GM12891 (cell line): ENCODE measurements around the gene CORT.

Experiments used
- POLR2A ChIP-seq: IDR thresholded peaks from 2 replicates; pipeline ENCODE4 v1.6.1; 2011; ENCODE audit warnings: low read depth, low read length, control low read depth
- TAF1 ChIP-seq: IDR thresholded peaks from 2 replicates; pipeline ENCODE4 v1.6.1; 2011; ENCODE audit warnings: low read depth, low read length, control low read depth

GRCh38 chr1:10467078-10467477 lies 17.2 kb downstream of the CORT start:
- TF ChIP-seq POLR2A (no peak), TAF1 (no peak)
